GM21515 (cell line): ENCODE results near the gene CDK8.

Source experiments
- ATAC-seq: cut with Tn5 transposase; IDR thresholded peaks from one replicate; pipeline ENCODE4 v1.9.1; 2021; ENCODE audit not compliant: unreplicated experiment

Gene CDK8

GRCh38 chr13:26436914-26437313 lies 183.0 kb downstream of the CDK8 start:
- no peak for ATAC-seq

GRCh38 chr13:26440111-26440510 lies 186.2 kb downstream of the CDK8 start:
- no peak for ATAC-seq

- ATAC-seq = no peak
Observed at GRCh38 chr13:26441476-26441875, 187.5 kb downstream of the CDK8 start.

- ATAC-seq = no peak
Observed at GRCh38 chr13:26442541-26442940, 188.6 kb downstream of the CDK8 start.

- ATAC-seq = no peak
Observed at GRCh38 chr13:26445092-26445491, 191.2 kb downstream of the CDK8 start.

GRCh38 chr13:26446751-26447150 lies 192.8 kb downstream of the CDK8 start:
- no peak for ATAC-seq

- no peak for ATAC-seq
Observed at GRCh38 chr13:26448032-26448431, 194.1 kb downstream of the CDK8 start.

- ATAC-seq = no peak
Observed at GRCh38 chr13:26449063-26449848, 195.3 kb downstream of the CDK8 start.
